Measurements from ENCODE around the gene EIF2A.

GRCh38 chr3:150635076-150635475 lies 88.5 kb downstream of the EIF2A start:
- no peak for TF ChIP-seq CTCF (IDR thresholded peaks at IDR 0.05; ENCODE audit: insufficient read depth, low read length)
- TF ChIP-seq REST (IDR thresholded peaks at IDR 0.05; ENCODE audit: insufficient replicate concordance, low read depth): no peak
- TF ChIP-seq POLR2AphosphoS5 (IDR thresholded peaks at IDR 0.05; ENCODE audit: low read depth): no peak
- TF ChIP-seq SPI1 (IDR thresholded peaks at IDR 0.05; ENCODE audit: borderline replicate concordance, low read depth): no peak
